HG02943 (cell line): ENCODE results near the gene TTC34.
"Not testable (repeated sequence)": the region's sequence is repeated elsewhere in the genome, so short reads cannot be mapped to it uniquely, and the experiment has no call there.

Experiments
- ATAC-seq: cut with Tn5 transposase; IDR thresholded peaks from one replicate; pipeline ENCODE4 v1.9.1; 2021; ENCODE audit warnings: mild to moderate bottlenecking, low read depth, moderate library complexity; ENCODE audit not compliant: unreplicated experiment

Gene TTC34

GRCh38 chr1:2631136-2632050 is 170.1 kb downstream of the TTC34 start:
- no peak for ATAC-seq

GRCh38 chr1:2630498-2631135 is 170.9 kb downstream of the TTC34 start:
- no peak for ATAC-seq

- ATAC-seq: no peak
Measured at GRCh38 chr1:2629627-2630497, 171.6 kb downstream of the TTC34 start.

DNA sequence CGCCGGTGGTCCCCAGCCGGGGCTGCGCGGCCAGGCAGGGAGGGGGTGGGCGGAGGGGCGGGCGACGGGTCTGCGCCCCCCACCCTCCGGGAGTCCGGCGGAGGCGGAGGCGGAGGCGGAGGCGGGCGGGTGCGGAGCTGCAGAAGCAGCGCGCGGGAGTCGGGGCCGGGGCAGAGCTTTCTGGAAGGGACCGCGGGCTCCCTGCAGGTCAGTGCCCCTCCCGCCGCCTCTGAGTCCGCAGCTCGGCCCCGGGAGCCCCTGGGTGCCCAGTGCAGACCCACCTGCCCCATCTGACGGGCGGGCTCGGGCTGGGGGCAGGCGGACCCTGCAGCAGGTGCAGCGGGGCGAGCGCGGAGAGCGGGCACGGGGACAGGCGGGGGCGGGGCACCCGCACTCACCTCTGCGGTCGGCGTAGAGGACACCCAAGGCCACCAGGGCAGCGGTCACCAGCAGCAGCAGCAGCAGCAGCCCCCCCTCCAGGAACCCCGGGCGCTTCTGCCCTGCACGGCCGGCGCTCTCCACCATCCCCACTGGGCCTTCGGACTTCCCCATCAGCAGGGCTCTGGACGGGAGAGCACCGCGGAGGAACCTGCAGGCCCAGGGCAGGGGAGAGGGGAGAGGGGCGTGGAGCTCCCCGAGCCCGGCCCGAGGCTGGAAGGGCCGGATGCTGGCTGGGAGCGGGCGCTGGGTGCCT is 172.4 kb downstream of the TTC34 start:
- no peak for ATAC-seq

DNA sequence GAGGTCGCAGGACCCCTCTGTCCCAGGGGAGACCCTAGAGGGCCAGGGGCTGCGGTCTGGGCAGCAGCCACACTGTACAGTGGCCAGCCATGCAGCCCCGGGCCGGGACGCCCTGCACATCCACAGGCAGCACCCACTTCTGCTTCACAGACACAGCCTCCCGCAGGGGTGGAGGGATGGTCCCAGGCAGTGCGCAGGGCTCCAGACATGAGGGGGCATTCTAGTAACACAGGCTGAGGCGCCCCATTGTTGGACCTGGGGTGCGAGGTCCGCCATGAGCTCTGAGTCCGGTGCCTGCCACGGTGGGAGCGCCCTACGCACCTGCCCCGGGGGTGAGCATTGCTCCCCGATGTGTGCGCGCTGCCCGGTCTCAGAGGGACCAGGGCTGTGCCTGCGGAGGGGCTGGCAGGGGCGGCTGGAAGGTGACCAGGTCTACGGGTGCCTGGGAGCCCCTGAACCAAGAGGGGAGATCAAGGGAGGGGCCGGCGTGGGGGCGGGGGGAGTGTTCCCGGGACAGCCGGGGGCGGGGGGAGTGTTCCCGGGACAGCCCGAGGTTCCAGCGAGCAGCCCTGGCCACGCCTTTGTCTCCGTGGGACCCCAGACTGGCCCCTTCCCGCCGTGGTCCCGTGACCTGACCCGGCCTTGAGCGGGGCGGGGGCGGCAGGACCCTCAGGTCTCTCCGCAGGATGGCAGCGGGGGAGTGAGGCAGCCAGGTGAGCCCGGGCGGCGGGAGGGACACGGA is 173.1 kb downstream of the TTC34 start:
- no peak for ATAC-seq

DNA sequence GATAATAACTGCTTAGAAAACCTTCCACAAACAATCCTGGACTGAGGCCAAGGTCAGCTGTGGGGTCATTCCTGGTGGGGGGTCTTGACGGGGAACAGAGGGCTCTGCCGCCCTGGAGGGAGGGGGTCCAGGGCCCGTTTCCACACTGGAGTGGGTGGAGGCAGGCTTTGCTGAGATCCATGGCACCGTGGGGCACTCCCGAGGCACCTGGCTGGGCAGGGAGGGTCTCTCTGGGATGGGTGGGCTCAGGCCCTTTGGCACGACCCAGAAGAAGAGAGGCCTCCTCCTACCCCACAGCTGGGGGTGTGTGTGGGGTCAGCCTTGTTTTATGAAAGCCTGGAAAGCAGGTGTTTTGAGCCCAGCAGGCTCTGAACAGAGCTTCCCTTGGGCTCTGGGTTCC is 173.7 kb downstream of the TTC34 start:
- no peak for ATAC-seq

DNA sequence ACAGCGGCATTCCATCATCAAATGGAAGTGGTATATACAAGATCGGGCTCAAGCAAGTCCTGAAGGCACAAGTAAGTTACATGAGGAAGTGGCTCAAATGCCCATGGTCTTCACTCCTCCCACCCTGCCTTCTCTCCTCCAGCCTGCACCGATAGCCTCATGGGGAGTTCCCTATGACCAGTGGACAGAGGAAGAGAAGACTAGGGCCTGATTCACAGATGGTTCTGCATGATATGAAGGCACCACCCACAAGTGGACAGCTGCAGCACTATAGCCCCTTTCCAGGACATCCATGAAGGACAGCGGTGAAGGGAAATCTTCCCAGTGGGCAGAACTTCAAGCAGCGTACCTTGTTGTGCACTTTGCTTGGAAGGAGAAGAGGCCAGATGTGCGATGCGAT is 175.7 kb downstream of the TTC34 start:
- ATAC-seq: not testable (repeated sequence)

DNA sequence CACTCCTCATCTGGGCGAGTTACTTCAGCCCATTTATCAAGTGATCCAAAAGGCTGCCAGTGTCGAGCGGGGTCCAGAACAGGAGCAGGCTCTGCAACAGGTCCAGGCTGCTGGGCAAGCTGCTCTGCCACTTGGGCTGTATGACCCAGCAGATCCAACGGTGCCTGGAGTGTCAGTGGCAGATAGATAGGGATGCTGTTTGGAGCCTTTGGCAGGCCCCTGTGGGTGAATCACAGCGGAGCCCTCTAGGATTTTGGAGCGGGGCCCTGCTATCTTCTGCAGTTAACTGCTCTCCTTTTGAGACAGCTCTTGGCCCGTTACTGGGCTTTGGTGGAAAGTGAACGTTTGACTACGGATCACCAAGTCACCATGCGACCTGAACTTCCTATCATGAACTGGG is 176.2 kb downstream of the TTC34 start:
- no peak for ATAC-seq

DNA sequence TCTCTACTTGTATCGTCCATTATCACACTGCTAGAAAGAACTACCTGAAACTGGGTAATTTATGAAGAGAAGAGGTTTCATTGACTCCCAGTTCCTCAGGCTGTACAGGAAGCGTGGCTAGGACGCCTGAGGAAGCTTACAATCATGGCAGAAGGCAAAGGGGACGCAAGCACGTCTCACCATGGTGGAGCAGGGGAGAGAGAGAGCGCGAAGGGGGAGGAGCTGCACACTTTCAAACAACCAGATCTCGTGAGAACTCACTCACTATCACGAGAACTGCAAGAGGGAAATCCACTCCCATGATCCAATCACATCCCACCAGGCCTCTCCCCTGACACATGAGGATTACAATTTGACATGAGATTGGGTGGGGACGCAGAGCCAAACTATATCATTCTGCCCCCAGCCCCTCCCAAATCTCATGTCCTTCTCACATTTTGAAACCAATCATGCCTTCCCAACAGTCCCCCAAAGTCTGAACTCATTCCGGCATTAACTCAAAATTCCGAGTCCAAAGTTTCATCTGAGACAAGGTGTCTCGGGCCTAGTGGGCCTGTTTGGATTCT is 176.7 kb downstream of the TTC34 start:
- ATAC-seq: no peak

DNA sequence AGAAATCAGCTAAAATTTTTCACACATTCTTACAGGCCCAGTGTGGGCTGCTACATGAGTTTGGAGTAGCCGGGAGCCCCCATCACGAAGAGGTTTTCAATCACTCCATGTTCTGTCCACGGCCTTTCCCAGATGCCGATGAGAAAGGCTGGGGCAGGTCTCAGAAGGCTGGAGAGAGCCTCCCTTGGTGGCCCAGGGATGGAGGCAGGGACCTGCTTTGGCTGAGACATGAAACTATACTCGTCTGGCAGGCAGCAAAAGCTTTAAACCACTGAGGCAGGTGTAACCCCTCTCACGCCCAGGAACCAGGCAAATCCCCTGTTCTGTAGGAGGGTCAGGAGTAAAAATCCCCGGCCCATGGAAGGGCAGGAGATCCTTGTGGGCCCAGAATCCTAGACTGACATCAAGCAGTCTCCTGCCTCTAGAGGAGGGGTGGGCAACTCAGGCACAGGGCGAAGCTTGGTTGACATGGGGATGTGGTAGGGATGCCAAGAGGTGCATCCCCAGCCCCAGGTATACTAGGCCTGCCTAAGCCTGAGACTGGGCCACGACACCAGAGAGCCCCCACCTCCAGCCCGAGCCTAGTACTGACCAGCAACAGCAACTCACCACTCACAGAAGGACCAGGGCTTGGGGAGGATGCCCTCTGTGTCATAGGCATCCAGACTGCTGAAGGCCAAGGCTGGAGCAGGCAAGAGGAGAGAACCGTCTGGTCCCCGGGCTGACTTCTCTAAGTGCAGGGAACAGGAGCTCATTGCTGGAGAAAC is 177.7 kb downstream of the TTC34 start:
- ATAC-seq: no peak

DNA sequence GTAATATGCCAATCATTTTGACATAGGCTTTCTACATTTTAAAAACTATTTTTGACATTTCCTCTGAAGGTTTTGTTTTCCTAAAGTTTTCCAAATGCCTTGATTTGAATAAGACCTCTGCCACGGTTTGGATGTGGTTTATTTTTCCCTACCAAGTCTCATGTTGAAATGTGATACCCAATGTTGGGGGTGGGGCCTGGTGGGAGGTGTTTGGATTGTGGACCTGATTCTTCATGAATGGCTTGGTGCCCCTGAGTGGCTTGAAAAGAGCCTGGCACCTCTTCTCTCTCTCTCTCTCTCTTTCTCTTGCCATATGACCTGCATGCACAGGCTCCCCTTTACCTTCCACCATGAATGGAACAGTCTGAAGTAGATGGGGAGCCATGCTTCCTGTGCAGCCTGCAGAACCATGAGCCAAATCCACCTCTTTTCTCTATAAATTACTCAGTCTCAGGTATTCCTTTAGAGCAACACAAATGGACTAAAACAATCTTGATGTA is 183.5 kb downstream of the TTC34 start:
- ATAC-seq: no peak

- ATAC-seq: no peak
Measured at GRCh38 chr1:2614145-2614544, 187.3 kb downstream of the TTC34 start.

GRCh38 chr1:2612591-2613365 is 188.7 kb downstream of the TTC34 start:
- no peak for ATAC-seq

DNA sequence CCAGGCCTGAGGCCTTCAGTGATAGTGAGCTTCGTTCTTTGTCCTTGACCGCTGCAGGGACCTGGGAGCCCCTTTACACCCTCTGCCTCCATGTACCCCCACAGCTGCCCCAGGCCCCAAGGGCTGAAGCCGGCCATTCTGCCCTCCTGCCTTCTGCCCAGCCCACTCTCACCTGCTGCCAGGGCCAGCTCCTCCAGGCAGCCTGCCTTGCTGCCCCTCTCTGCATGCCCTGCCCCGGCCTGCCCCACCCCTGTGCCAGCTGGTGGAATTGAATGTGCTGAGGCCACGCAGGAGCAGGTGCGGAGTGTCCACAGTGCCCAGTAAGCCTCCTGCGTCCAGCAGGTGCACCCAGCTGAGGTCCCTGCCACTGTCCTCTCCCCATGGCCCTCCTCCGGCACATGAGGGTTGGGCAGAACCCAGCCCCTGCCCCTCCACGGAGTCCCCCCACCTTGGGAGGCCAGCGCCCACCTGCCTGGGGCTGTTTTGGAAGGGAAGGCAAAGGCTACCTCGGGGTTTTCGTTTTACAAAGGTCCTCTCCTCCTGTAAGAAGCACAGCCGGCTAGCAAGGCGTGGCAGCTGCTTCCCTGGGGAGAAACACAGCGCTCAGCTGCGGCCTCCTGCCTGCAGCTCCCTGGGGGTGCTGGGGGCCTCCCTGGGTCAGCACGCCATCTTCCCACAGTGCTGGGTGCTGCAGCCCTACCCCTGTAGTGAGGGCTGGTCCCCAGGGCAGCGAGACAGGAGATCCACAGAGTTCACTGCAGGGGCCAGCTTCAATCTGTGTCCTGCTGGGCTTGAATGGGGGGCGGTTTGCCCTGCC is 189.7 kb downstream of the TTC34 start:
- ATAC-seq: no peak

DNA sequence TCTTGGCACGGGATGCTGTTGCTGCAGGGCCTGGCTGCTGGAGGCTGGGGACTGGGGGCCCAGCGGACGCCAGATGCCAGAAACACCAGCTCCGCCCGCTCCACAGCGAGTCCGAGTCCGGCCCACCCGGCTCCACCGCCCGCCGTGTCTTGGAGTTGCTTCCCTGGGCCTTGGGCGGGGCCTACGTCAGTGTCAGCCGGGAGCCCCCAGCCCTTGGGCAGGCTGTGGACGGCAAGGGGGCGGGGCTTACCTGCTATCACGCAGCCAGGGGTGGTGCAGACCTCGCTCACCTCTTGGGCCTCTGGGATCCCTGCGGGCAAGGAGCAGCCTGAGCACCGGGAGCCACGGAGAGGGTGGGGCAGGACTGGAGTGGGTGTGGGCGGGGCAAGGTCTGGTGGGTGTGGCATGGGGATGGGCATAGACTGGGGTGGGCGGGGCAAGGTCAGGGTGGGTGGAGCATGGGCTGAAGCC is 190.4 kb downstream of the TTC34 start:
- no peak for ATAC-seq

GRCh38 chr1:2610036-2610959 is 191.2 kb downstream of the TTC34 start:
- ATAC-seq: no peak
